ENCODE data around the gene TAS2R50.

GRCh38 chr12:10986812-10987211, at the start of gene TAS2R50:
- TF ChIP-seq CTCF (conservative IDR thresholded peaks at IDR 0.05 in 1 of 2, IDR thresholded peaks at IDR 0.05 in 1 of 2; ENCODE audit: low read depth in 1 of 2, low read length in 2 of 2) (no peak), EZH2 (IDR thresholded peaks at IDR 0.05; ENCODE audit: low read length, missing control alignments) (no peak)

All from fibroblast of lung (primary cell).